Measurements from ENCODE around the gene ZNF107. TPM values are rescaled to one million over a fixed set of nuclear protein-coding genes. Genes with fewer than 3 reads are reported as not detected.
"Not testable (repeated sequence)": the region's sequence is repeated elsewhere in the genome, so short reads cannot be mapped to it uniquely, and the experiment has no call there.

ZNF107 gene
- total RNA-seq, 1 donor from 2014 or later: 11.7 TPM

- Mint-ChIP-seq H3K9me3 (peaks cover 47% of the 10 kb centered on the region), H3K4me3 (no peak overlapping the region), H3K27ac (no peak overlapping the region), H3K36me3 (peaks cover 48% of the 10 kb centered on the region), H3K4me1 (no peaks in the 10 kb centered on the region), H3K27me3 (ENCODE audit: low read depth) (no peaks in the 10 kb centered on the region)
- no peak for TF ChIP-seq CTCF (IDR thresholded peaks at IDR 0.05; ENCODE audit: unreplicated experiment)
- no peak for DNase-seq (ENCODE audit: low spot score in 2 of 2, unreplicated experiment in 2 of 2)
These were observed 40.8 kb downstream of the ZNF107 start for GRCh38 chr7:64706625-64707292.

- H3K9me3 Mint-ChIP-seq: peaks cover 23% of the 10 kb centered on the region
- H3K27me3 Mint-ChIP-seq (ENCODE audit: low read depth); DNase-seq (ENCODE audit: low spot score in 2 of 2, unreplicated experiment in 2 of 2); H3K36me3 Mint-ChIP-seq; H3K27ac Mint-ChIP-seq; H3K4me3 Mint-ChIP-seq; H3K4me1 Mint-ChIP-seq: not testable (repeated sequence)
These were observed 52.0 kb downstream of the ZNF107 start for GRCh38 chr7:64717896-64718295.

- H3K9me3 Mint-ChIP-seq: peaks cover 61% of the 10 kb centered on the region
- H3K4me3 Mint-ChIP-seq: no peak overlapping the region
- H3K4me1 Mint-ChIP-seq: no peaks in the 10 kb centered on the region
- H3K36me3 Mint-ChIP-seq: no peaks in the 10 kb centered on the region
- DNase-seq (ENCODE audit: low spot score in 2 of 2, unreplicated experiment in 2 of 2): no peak
- no peak for TF ChIP-seq CTCF (IDR thresholded peaks at IDR 0.05; ENCODE audit: unreplicated experiment)
- H3K27me3 Mint-ChIP-seq (ENCODE audit: low read depth): no peaks in the 10 kb centered on the region
- no peak overlapping the region for H3K27ac Mint-ChIP-seq
These were observed 63.3 kb downstream of the ZNF107 start for GRCh38 chr7:64729089-64729848.

GRCh38 chr7:64733550-64734240, 67.8 kb downstream of the ZNF107 start:
- TF ChIP-seq CTCF (IDR thresholded peaks at IDR 0.05; ENCODE audit: unreplicated experiment): no peak
- Mint-ChIP-seq H3K36me3 (no peaks in the 10 kb centered on the region), H3K4me3 (no peak overlapping the region), H3K4me1 (no peaks in the 10 kb centered on the region), H3K27me3 (ENCODE audit: low read depth) (no peaks in the 10 kb centered on the region), H3K9me3 (peaks cover 41% of the 10 kb centered on the region), H3K27ac (no peak overlapping the region)
- DNase-seq (ENCODE audit: low spot score in 2 of 2, unreplicated experiment in 2 of 2): no peak

- no peaks in the 10 kb centered on the region for H3K4me1 Mint-ChIP-seq
- H3K27me3 Mint-ChIP-seq (ENCODE audit: low read depth): no peaks in the 10 kb centered on the region
- H3K4me3 Mint-ChIP-seq: no peak overlapping the region
- no peak for DNase-seq (ENCODE audit: low spot score in 2 of 2, unreplicated experiment in 2 of 2)
- no peak overlapping the region for H3K27ac Mint-ChIP-seq
- no peaks in the 10 kb centered on the region for H3K36me3 Mint-ChIP-seq
- peaks cover 32% of the 10 kb centered on the region for H3K9me3 Mint-ChIP-seq
- TF ChIP-seq CTCF (IDR thresholded peaks at IDR 0.05; ENCODE audit: unreplicated experiment): no peak
These were observed 70.6 kb downstream of the ZNF107 start for GRCh38 chr7:64736575-64736974.

GRCh38 chr7:64738403-64738802, 72.5 kb downstream of the ZNF107 start:
- not testable (repeated sequence) for H3K4me1 Mint-ChIP-seq; H3K4me3 Mint-ChIP-seq; H3K36me3 Mint-ChIP-seq; DNase-seq (ENCODE audit: low spot score in 2 of 2, unreplicated experiment in 2 of 2); H3K27me3 Mint-ChIP-seq (ENCODE audit: low read depth); H3K27ac Mint-ChIP-seq
- H3K9me3 Mint-ChIP-seq: peaks cover 38% of the 10 kb centered on the region

- H3K27me3 Mint-ChIP-seq (ENCODE audit: low read depth); H3K27ac Mint-ChIP-seq: not testable (repeated sequence)
These were observed 73.0 kb downstream of the ZNF107 start for GRCh38 chr7:64738953-64739352.

More at GRCh38 chr7:64738953-64739352, 73.0 kb downstream of the ZNF107 start:
- not testable (repeated sequence) for H3K36me3 Mint-ChIP-seq; H3K4me3 Mint-ChIP-seq; H3K4me1 Mint-ChIP-seq; DNase-seq (ENCODE audit: low spot score in 2 of 2, unreplicated experiment in 2 of 2)
- H3K9me3 Mint-ChIP-seq: peaks cover 32% of the 10 kb centered on the region

Data from mesothelial cell of epicardium (in vitro differentiated cells).